ENCODE data around the gene SIGLEC11. TPM values are rescaled to one million over a fixed set of nuclear protein-coding genes. Genes with fewer than 3 reads are reported as not detected.
A peak's percentile ranks its signal among the peaks of the same experiment; 100 is the strongest.

The SIGLEC11 gene
- total RNA-seq, 1 donor from 2014 or later = 12.7 TPM

- peaks cover 22 to 24% of the 10 kb centered on the region in 2 donors for H3K4me1 ChIP-seq
- peaks cover 57 to 67% of the 10 kb centered on the region in 2 donors for H3K36me3 ChIP-seq
- H3K4me3 ChIP-seq = no peak overlapping the region
- no peak for TF ChIP-seq CTCF (IDR thresholded peaks at IDR 0.05)
- DNase-seq (ENCODE audit: low spot score in 2 of 2) = no peak
- no peaks in the 10 kb centered on the region for H3K9me3 ChIP-seq
- H3K27ac ChIP-seq = peak overlapping the region; percentile 89 to 95
- intact Hi-C loops (cut with DNase I) = no loop called here
- no peaks in the 10 kb centered on the region for H3K27me3 ChIP-seq
These were observed 42.3 kb upstream of the SIGLEC11 start for GRCh38 chr19:50003254-50003788.

GRCh38 chr19:50002386-50002960 lies 41.5 kb upstream of the SIGLEC11 start:
- Histone ChIP-seq H3K27ac (peak overlapping the region; percentile 89 to 95), H3K4me3 (no peak overlapping the region), H3K4me1 (peaks cover 22 to 24% of the 10 kb centered on the region in 2 donors), H3K36me3 (peaks cover 55 to 65% of the 10 kb centered on the region in 2 donors), H3K27me3 (no peaks in the 10 kb centered on the region), H3K9me3 (no peaks in the 10 kb centered on the region)
- intact Hi-C loops (cut with DNase I) = no loop called here
- DNase-seq (ENCODE audit: low spot score in 2 of 2) = no peak
- TF ChIP-seq CTCF (IDR thresholded peaks at IDR 0.05) = no peak

GRCh38 chr19:50001775-50002174 lies 40.8 kb upstream of the SIGLEC11 start:
- no peak for TF ChIP-seq CTCF (IDR thresholded peaks at IDR 0.05)
- intact Hi-C loops (cut with DNase I) = no loop called here
- Histone ChIP-seq H3K4me3 (no peak overlapping the region), H3K9me3 (no peaks in the 10 kb centered on the region), H3K36me3 (peaks cover 55 to 65% of the 10 kb centered on the region in 2 donors), H3K4me1 (peaks cover 22 to 24% of the 10 kb centered on the region in 2 donors), H3K27me3 (no peaks in the 10 kb centered on the region), H3K27ac (peak overlapping the region; percentile 12 to 95)
- DNase-seq (ENCODE audit: low spot score in 2 of 2) = no peak

- no peak for DNase-seq (ENCODE audit: low spot score in 2 of 2)
- intact Hi-C loops (cut with DNase I) = no loop called here
- Histone ChIP-seq H3K9me3 (no peaks in the 10 kb centered on the region), H3K36me3 (peaks cover 53 to 64% of the 10 kb centered on the region in 2 donors), H3K4me1 (peaks cover 22 to 24% of the 10 kb centered on the region in 2 donors), H3K27ac (peak overlapping the region in 1 of 2 donors; percentile 3), H3K27me3 (no peaks in the 10 kb centered on the region), H3K4me3 (no peak overlapping the region)
- TF ChIP-seq CTCF (IDR thresholded peaks at IDR 0.05) = no peak
These were observed 40.0 kb upstream of the SIGLEC11 start for GRCh38 chr19:50000841-50001557.

GRCh38 chr19:50000038-50000840 lies 39.3 kb upstream of the SIGLEC11 start:
- Histone ChIP-seq H3K4me1 (peaks cover 22 to 24% of the 10 kb centered on the region in 2 donors), H3K9me3 (no peaks in the 10 kb centered on the region), H3K27ac (no peak overlapping the region), H3K4me3 (no peak overlapping the region), H3K36me3 (peaks cover 54 to 62% of the 10 kb centered on the region in 2 donors), H3K27me3 (no peaks in the 10 kb centered on the region)
- no peak for DNase-seq (ENCODE audit: low spot score in 2 of 2)
- TF ChIP-seq CTCF (IDR thresholded peaks at IDR 0.05) = no peak
- intact Hi-C loops (cut with DNase I) = no loop called here

All from ascending aorta (tissue), 2 donors.